GM18858 (cell line): ENCODE measurements around the gene SCYGR8.
A peak's percentile ranks its signal among the peaks of the same experiment; 100 is the strongest.

Experiments
- ATAC-seq: cut with Tn5 transposase; IDR thresholded peaks from one replicate; pipeline ENCODE4 v1.9.1; 2021; ENCODE audit not compliant: unreplicated experiment

SCYGR8 gene

GRCh38 chr2:227759411-227760118 is 13.9 kb downstream of the SCYGR8 start:
- ATAC-seq = no peak

- ATAC-seq = no peak
Observed at GRCh38 chr2:227761740-227762476, 16.2 kb downstream of the SCYGR8 start.

- no peak for ATAC-seq
Observed at GRCh38 chr2:227765788-227766372, 20.2 kb downstream of the SCYGR8 start.

GRCh38 chr2:227766373-227766883 is 20.7 kb downstream of the SCYGR8 start:
- peak; percentile 99 for ATAC-seq

GRCh38 chr2:227767830-227768229 is 22.1 kb downstream of the SCYGR8 start:
- no peak for ATAC-seq

GRCh38 chr2:227772197-227772661 is 26.5 kb downstream of the SCYGR8 start:
- ATAC-seq = no peak

GRCh38 chr2:227772932-227773331 is 27.2 kb downstream of the SCYGR8 start:
- no peak for ATAC-seq

GRCh38 chr2:227774011-227774624 is 28.4 kb downstream of the SCYGR8 start:
- ATAC-seq = no peak

- no peak for ATAC-seq
Observed at GRCh38 chr2:227774895-227775842, 29.5 kb downstream of the SCYGR8 start.

- ATAC-seq = no peak
Observed at GRCh38 chr2:227780981-227781615, 35.4 kb downstream of the SCYGR8 start.

- ATAC-seq = no peak
Observed at GRCh38 chr2:227781841-227782240, 36.1 kb downstream of the SCYGR8 start.

- no peak for ATAC-seq
Observed at GRCh38 chr2:227782804-227783203, 37.1 kb downstream of the SCYGR8 start.

GRCh38 chr2:227783404-227784138 is 37.9 kb downstream of the SCYGR8 start:
- peak; percentile 98 for ATAC-seq

- no peak for ATAC-seq
Observed at GRCh38 chr2:227785293-227785692, 39.6 kb downstream of the SCYGR8 start.

- no peak for ATAC-seq
Observed at GRCh38 chr2:227788561-227789018, 42.9 kb downstream of the SCYGR8 start.

GRCh38 chr2:227789803-227790202 is 44.1 kb downstream of the SCYGR8 start:
- no peak for ATAC-seq

- ATAC-seq = no peak
Observed at GRCh38 chr2:227793148-227793712, 47.5 kb downstream of the SCYGR8 start.
